ENCODE measurements around the gene ASXL3. TPM values are rescaled to one million over a fixed set of nuclear protein-coding genes. Genes with fewer than 3 reads are reported as not detected.

ASXL3 gene
- total RNA-seq, 4 donors from 2014 or later: 0.44 to 1.5 (median 0.58) TPM

GRCh38 chr18:33603454-33603853 is 25.4 kb downstream of the ASXL3 start:
- TF ChIP-seq CTCF (IDR thresholded peaks at IDR 0.05; ENCODE audit: low read depth): no peak

- TF ChIP-seq CTCF (IDR thresholded peaks at IDR 0.05; ENCODE audit: low read depth): no peak
Measured at GRCh38 chr18:33605250-33605649, 27.2 kb downstream of the ASXL3 start.

GRCh38 chr18:33606621-33607020 is 28.6 kb downstream of the ASXL3 start:
- no peak for TF ChIP-seq CTCF (IDR thresholded peaks at IDR 0.05; ENCODE audit: low read depth)

GRCh38 chr18:33611525-33612135 is 33.6 kb downstream of the ASXL3 start:
- TF ChIP-seq CTCF (IDR thresholded peaks at IDR 0.05; ENCODE audit: low read depth): no peak

GRCh38 chr18:33612632-33613031 is 34.6 kb downstream of the ASXL3 start:
- TF ChIP-seq CTCF (IDR thresholded peaks at IDR 0.05; ENCODE audit: low read depth): no peak

GRCh38 chr18:33616556-33616955 is 38.5 kb downstream of the ASXL3 start:
- no peak for TF ChIP-seq CTCF (IDR thresholded peaks at IDR 0.05; ENCODE audit: low read depth)

GRCh38 chr18:33627114-33627513 is 49.1 kb downstream of the ASXL3 start:
- TF ChIP-seq CTCF (IDR thresholded peaks at IDR 0.05; ENCODE audit: low read depth): no peak
